HepG2 (cell line): ENCODE measurements around the gene SUN5. TPM values are rescaled to one million over a fixed set of nuclear protein-coding genes. Genes with fewer than 3 reads are reported as not detected.
A peak's percentile ranks its signal among the peaks of the same experiment; 100 is the strongest.

Source experiments
- ARHGAP35 ChIP-seq: sonication (generic); formaldehyde crosslinking; IDR thresholded peaks from 2 replicates; pipeline ENCODE4 v1.9.0; 2022; ENCODE audit warnings: mild to moderate bottlenecking, inconsistent platforms, moderate library complexity, missing genetic modification reagents, borderline replicate concordance
- ATF1 ChIP-seq: IDR thresholded peaks from 2 replicates; pipeline ENCODE4 v1.6.1; 2016; ENCODE audit warnings: mild to moderate bottlenecking, control low read depth
- CBX1 ChIP-seq: IDR thresholded peaks from one replicate; pipeline ENCODE4 v1.6.1; 2016; ENCODE audit warnings: antibody characterized with exemption, low read depth
- HIVEP1 ChIP-seq: sonication (generic); formaldehyde crosslinking; IDR thresholded peaks from 2 replicates; pipeline ENCODE4 v1.4.0; 2020; ENCODE audit warnings: mild to moderate bottlenecking, missing genetic modification reagents
- ISX ChIP-seq: sonication (generic); formaldehyde crosslinking; conservative IDR thresholded peaks from 2 replicates; pipeline ENCODE4 v1.5.0; 2020; ENCODE audit warnings: missing genetic modification reagents
- KLF16 ChIP-seq, 2 experiments: sonication (generic) in 1 of 2; formaldehyde crosslinking in 1 of 2; IDR thresholded peaks; 2 replicates each; pipeline versions ENCODE4 v1.6.1 to v1.8.0; 2016 to 2023; ENCODE audit warnings: missing genetic modification reagents in 2 of 2, missing compliant biosample characterization in 1 of 2
- MTF1 ChIP-seq: sonication (generic); formaldehyde crosslinking; IDR thresholded peaks from 2 replicates; pipeline ENCODE4 v1.5.0; 2020; ENCODE audit warnings: missing genetic modification reagents
- NKX3-1 ChIP-seq: sonication (generic); formaldehyde crosslinking; IDR thresholded peaks from 2 replicates; pipeline ENCODE4 v1.5.0; 2020; ENCODE audit warnings: missing genetic modification reagents
- PBX2 ChIP-seq: IDR thresholded peaks from 2 replicates; pipeline ENCODE4 v1.6.1; 2016; ENCODE audit warnings: control low read depth
- POGK ChIP-seq: sonication (generic); formaldehyde crosslinking; conservative IDR thresholded peaks from 2 replicates; pipeline ENCODE4 v1.8.0; 2022; ENCODE audit warnings: mild to moderate bottlenecking, moderate library complexity, missing genetic modification reagents
- RBAK ChIP-seq: sonication (generic); formaldehyde crosslinking; IDR thresholded peaks from 2 replicates; pipeline ENCODE4 v1.5.1; 2020; ENCODE audit warnings: mild to moderate bottlenecking, missing genetic modification reagents
- RFX1 ChIP-seq: fragments of 450-650 bp; IDR thresholded peaks from 2 replicates; pipeline ENCODE4 v1.6.1; 2017
- THYN1 ChIP-seq: sonication (generic); formaldehyde crosslinking; IDR thresholded peaks from 2 replicates; pipeline ENCODE4 v1.8.1; 2023; ENCODE audit warnings: low read depth, mild to moderate bottlenecking, moderate library complexity, missing genetic modification reagents, borderline replicate concordance
- ZBTB37 ChIP-seq: sonication (generic); formaldehyde crosslinking; IDR thresholded peaks from 2 replicates; pipeline ENCODE4 v1.4.0; 2020; ENCODE audit warnings: mild to moderate bottlenecking, missing genetic modification reagents
- ZKSCAN5 ChIP-seq: sonication (generic); formaldehyde crosslinking; IDR thresholded peaks from 2 replicates; pipeline ENCODE4 v1.5.1; 2020; ENCODE audit warnings: mild to moderate bottlenecking, missing genetic modification reagents
- ZNF275 ChIP-seq: sonication (generic); formaldehyde crosslinking; IDR thresholded peaks from 2 replicates; pipeline ENCODE4 v1.8.0; 2022; ENCODE audit warnings: missing genetic modification reagents, mild to moderate bottlenecking, inconsistent platforms, borderline replicate concordance
- ZNF3 ChIP-seq: IDR thresholded peaks from 2 replicates; pipeline ENCODE4 v1.7.0; 2017; ENCODE audit warnings: inconsistent platforms
- ZNF44 ChIP-seq: sonication (generic); formaldehyde crosslinking; IDR thresholded peaks from 2 replicates; pipeline ENCODE4 v1.5.1; 2020; ENCODE audit warnings: mild to moderate bottlenecking, missing genetic modification reagents
- ZNF577 ChIP-seq: sonication (generic); formaldehyde crosslinking; IDR thresholded peaks from 2 replicates; pipeline ENCODE4 v1.4.0; 2020; ENCODE audit warnings: mild to moderate bottlenecking, low read depth, missing genetic modification reagents, borderline replicate concordance
- ZNF619 ChIP-seq: sonication (generic); formaldehyde crosslinking; IDR thresholded peaks from 2 replicates; pipeline ENCODE4 v1.4.0; 2020; ENCODE audit warnings: mild to moderate bottlenecking, missing genetic modification reagents
- ZNF737 ChIP-seq: sonication (generic); formaldehyde crosslinking; IDR thresholded peaks from 2 replicates; pipeline ENCODE4 v1.5.0; 2020; ENCODE audit warnings: missing genetic modification reagents, mild to moderate bottlenecking, borderline replicate concordance
- ZNF83 ChIP-seq: sonication (generic); formaldehyde crosslinking; IDR thresholded peaks from 2 replicates; pipeline ENCODE4 v1.4.0; 2020; ENCODE audit warnings: missing genetic modification reagents, mild to moderate bottlenecking, borderline replicate concordance
- ZNF879 ChIP-seq: sonication (generic); formaldehyde crosslinking; IDR thresholded peaks from 2 replicates; pipeline ENCODE4 v1.8.1; 2023; ENCODE audit warnings: missing genetic modification reagents
- polyA plus RNA-seq, 8 experiments: library from polyadenylated mRNA; depleted of rRNA in 3 of 8; stranded (reverse) in 7 of 8; unstranded in 1 of 8; fragments of >200 nt; fragmentation: Illumina TruSeq in 4 of 8; extraction: Trizol in 4 of 8; gene quantifications; 2 replicates each; pipeline versions ENCODE4 v1.2.1 to v1.2.3, GENCODE V29; 2011 to 2016; ENCODE audit warnings: low read depth in 4 of 8, missing spikeins in 1 of 8, mixed read lengths in 1 of 8; ENCODE audit not compliant: insufficient read depth in 1 of 8
- total RNA-seq, 5 experiments: library from RNA; depleted of rRNA; stranded (reverse); fragments of >200 nt; fragmentation: Illumina TruSeq; extraction: Trizol; gene quantifications; 2 replicates each; pipeline ENCODE4 v1.2.3, GENCODE V29; 2016; ENCODE audit warnings: low read depth in 1 of 5

Gene SUN5
- total and polyA plus RNA-seq, 2 of the 13 experiments (the other 11 are each of a cell fraction or from before 2014, with no cell fraction given) = not detected

- peak; percentile 48; the same call in 1 of the 2 replicates for TF ChIP-seq ZNF737 (CRISPR knock-in tag)
- no peak; the same call in 1 of the 2 replicates for TF ChIP-seq POGK
- TF ChIP-seq NKX3-1 (CRISPR knock-in tag) = peak; percentile 66; the same call in 1 of the 2 replicates
- 0 out of 2 replicates have a peak, but pooled peaks have one; percentile 25 for TF ChIP-seq ZNF275 (CRISPR knock-in tag)
- TF ChIP-seq PBX2 = no peak
- no peak for TF ChIP-seq ZKSCAN5 (CRISPR knock-in tag)
- no peak; the same call in 1 of the 2 replicates for TF ChIP-seq ZNF619
- no peak for TF ChIP-seq ZNF3 (CRISPR knock-in tag)
- no peak for TF ChIP-seq RBAK (CRISPR knock-in tag)
- TF ChIP-seq THYN1 (CRISPR knock-in tag) = no peak
- TF ChIP-seq ZNF83 (CRISPR knock-in tag) = peak; percentile 70
- TF ChIP-seq KLF16 (CRISPR knock-in tag; IDR thresholded peaks at IDR 0.05) = peak in 1 of 2 experiments; percentile 70; a peak in 1 of 4 replicates
- 0 out of 2 replicates have a peak, but pooled peaks have one; percentile 50 for TF ChIP-seq ARHGAP35 (CRISPR knock-in tag)
- TF ChIP-seq ZNF44 (CRISPR knock-in tag) = no peak
- TF ChIP-seq ATF1 = no peak
- TF ChIP-seq ZBTB37 = no peak
- TF ChIP-seq ZNF879 (CRISPR knock-in tag) = peak; percentile 81; the same call in 1 of the 2 replicates
- TF ChIP-seq ZNF577 (CRISPR knock-in tag) = no peak
- no peak for TF ChIP-seq HIVEP1 (CRISPR knock-in tag)
- TF ChIP-seq CBX1 = no peak
- peak; percentile 74; the same call in 1 of the 2 replicates for TF ChIP-seq ISX (CRISPR knock-in tag)
- no peak for TF ChIP-seq RFX1
- peak; percentile 51; the same call in 1 of the 2 replicates for TF ChIP-seq MTF1 (CRISPR knock-in tag)
Measured at GRCh38 chr20:33008336-33009213, 4.3 kb upstream of the SUN5 start (continued).
